H1 (cell line): Measurements from ENCODE around the gene UFD1. TPM values are rescaled to one million over a fixed set of nuclear protein-coding genes. Genes with fewer than 3 reads are reported as not detected.

ENCODE experiments used
- CTCF ChIA-PET: fragments of 300-600 bp; sonication (Branson Sonifier 250); formaldehyde crosslinking; loops from one replicate; lab custom pipeline; 2021; ENCODE audit not compliant: partially characterized antibody; lab: Charles Lee
- POLR2A ChIA-PET: fragments of 300-600 bp; sonication (Branson Sonifier 250); formaldehyde crosslinking; loops from one replicate; lab custom pipeline; 2021; ENCODE audit warnings: inconsistent platforms; ENCODE audit not compliant: partially characterized antibody; lab: Charles Lee
- DNase-seq, 2 experiments: peaks; one replicate each; pipeline versions ENCODE4 v3.0.0 to v3.0.0-alpha.2; 2010 to 2022; ENCODE audit warnings: low spot score in 2 of 2, low read depth in 1 of 2, mixed read lengths in 1 of 2
- FAIRE-seq: peaks from 2 replicates; lab custom pipeline; 2011; peaks lifted over from hg19 to GRCh38; lab: Jason Lieb, UNC
- H2AFZ ChIP-seq: 2 replicates; pipeline ENCODE4 v1.8.1; 2012; ENCODE audit warnings: low read length, inconsistent platforms
- H2AK5ac ChIP-seq: 2 replicates; pipeline ENCODE4 v1.6.1; 2013; ENCODE audit warnings: low read depth, low read length
- H2BK120ac ChIP-seq: replicated peaks from 2 replicates; pipeline ENCODE3; 2013; ENCODE audit warnings: low read depth, low read length, inconsistent platforms
- H2BK12ac ChIP-seq: 2 replicates; pipeline ENCODE4 v1.6.1; 2013; ENCODE audit warnings: low read depth, low read length
- H2BK15ac ChIP-seq: 2 replicates; pipeline ENCODE4 v1.6.1; 2013; ENCODE audit warnings: low read length
- H2BK20ac ChIP-seq: 2 replicates; pipeline ENCODE4 v1.6.1; 2013; ENCODE audit warnings: low read length
- H2BK5ac ChIP-seq: 2 replicates; pipeline ENCODE4 v1.6.1; 2013; ENCODE audit warnings: low read depth, low read length
- H3K14ac ChIP-seq: 2 replicates; pipeline ENCODE4 v1.6.1; 2013; ENCODE audit warnings: inconsistent platforms; ENCODE audit not compliant: insufficient read length
- H3K18ac ChIP-seq: 2 replicates; pipeline ENCODE4 v1.6.1; 2013; ENCODE audit warnings: low read length; ENCODE audit errors: extremely low read depth
- H3K23ac ChIP-seq: 2 replicates; pipeline ENCODE4 v1.6.1; 2013; ENCODE audit warnings: inconsistent platforms; ENCODE audit not compliant: insufficient read length
- H3K23me2 ChIP-seq: 2 replicates; pipeline ENCODE4 v1.6.1; 2013; ENCODE audit warnings: low read depth, low read length
- H3K27ac ChIP-seq: 2 replicates; pipeline ENCODE4 v1.6.1; 2011; ENCODE audit warnings: low read depth, low read length, inconsistent platforms
- H3K27me3 ChIP-seq, 4 experiments: replicated peaks in 1 of 4; 1 replicate in 1 of 4; 2 replicates in 3 of 4; pipeline versions ENCODE4 v1.6.1 to v1.8.1; 2011 to 2013; ENCODE audit warnings: low read length in 3 of 4, mild to moderate bottlenecking in 3 of 4, inconsistent platforms in 2 of 4, mixed read lengths in 2 of 4, moderate library complexity in 1 of 4; ENCODE audit not compliant: control insufficient read depth in 3 of 4, insufficient read depth in 3 of 4; ENCODE audit errors: extremely low read depth in 1 of 4
- H3K36me3 ChIP-seq, 4 experiments: 2 replicates each; pipeline versions ENCODE4 v1.6.1 to v1.8.1; 2011 to 2013; ENCODE audit warnings: mild to moderate bottlenecking in 4 of 4, low read length in 3 of 4, moderate library complexity in 2 of 4, control low read depth in 1 of 4, inconsistent platforms in 1 of 4; ENCODE audit not compliant: insufficient read depth in 4 of 4, control insufficient read depth in 2 of 4
- H3K4ac ChIP-seq: replicated peaks from 2 replicates; pipeline ENCODE3; 2013; ENCODE audit warnings: low read length, low read depth, mixed read lengths, inconsistent platforms; ENCODE audit not compliant: insufficient read length
- H3K4me1 ChIP-seq, 4 experiments: replicated peaks in 1 of 4; 1 replicate in 1 of 4; 2 replicates in 3 of 4; pipeline versions ENCODE4 v1.6.1 to v1.8.1; 2011 to 2013; ENCODE audit warnings: low read length in 3 of 4, inconsistent platforms in 2 of 4, mixed read lengths in 1 of 4; ENCODE audit not compliant: insufficient read depth in 4 of 4, control insufficient read depth in 3 of 4
- H3K4me2 ChIP-seq, 2 experiments: 2 replicates each; pipeline versions ENCODE4 v1.6.1 to v1.8.1; 2011 to 2013; ENCODE audit warnings: low read depth in 2 of 2, low read length in 2 of 2, control low read depth in 1 of 2, inconsistent platforms in 1 of 2, mild to moderate bottlenecking in 1 of 2; ENCODE audit not compliant: insufficient read depth in 1 of 2
- H3K4me3 ChIP-seq, 4 experiments: fragments of 200-600, 300-600 bp in 1 of 4; sonication (generic), shearing (Covaris generic), sonication (Bioruptor Twin) in 1 of 4; 2 replicates each; pipeline versions ENCODE4 v1.5.1 to v1.8.1; 2011 to 2016; ENCODE audit warnings: low read length in 4 of 4, low read depth in 3 of 4, control low read depth in 2 of 4, inconsistent platforms in 2 of 4, mild to moderate bottlenecking in 2 of 4, mixed read lengths in 1 of 4, moderate library complexity in 1 of 4; ENCODE audit not compliant: insufficient read depth in 2 of 4; ENCODE audit errors: extremely low read depth in 1 of 4
- H3K56ac ChIP-seq: replicated peaks from 2 replicates; pipeline ENCODE3; 2013; ENCODE audit warnings: low read depth, mild to moderate bottlenecking, mixed read lengths, low read length, inconsistent platforms; ENCODE audit not compliant: insufficient read length
- H3K79me1 ChIP-seq: 2 replicates; pipeline ENCODE4 v1.6.1; 2013; ENCODE audit warnings: low read depth, low read length, control low read depth
- H3K79me2 ChIP-seq, 2 experiments: 2 replicates each; pipeline versions ENCODE4 v1.6.1 to v1.8.1; 2012 to 2013; ENCODE audit warnings: low read length in 2 of 2, mild to moderate bottlenecking in 2 of 2, inconsistent platforms in 1 of 2; ENCODE audit not compliant: insufficient read depth in 2 of 2, control insufficient read depth in 1 of 2
- H3K9ac ChIP-seq, 4 experiments: replicated peaks in 1 of 4; 1 replicate in 1 of 4; 2 replicates in 3 of 4; pipeline versions ENCODE4 v1.6.1 to v1.8.1; 2011 to 2013; ENCODE audit warnings: low read depth in 3 of 4, low read length in 3 of 4, control low read depth in 2 of 4, mild to moderate bottlenecking in 2 of 4, moderate library complexity in 2 of 4, inconsistent platforms in 1 of 4; ENCODE audit errors: extremely low read depth in 1 of 4
- H3K9me3 ChIP-seq, 2 experiments: 2 replicates each; pipeline versions ENCODE4 v1.6.1 to v1.8.1; 2012 to 2013; ENCODE audit warnings: mild to moderate bottlenecking in 2 of 2, moderate library complexity in 2 of 2, control low read depth in 1 of 2, inconsistent platforms in 1 of 2, low read depth in 1 of 2, low read length in 1 of 2, mixed read lengths in 1 of 2; ENCODE audit not compliant: insufficient read depth in 2 of 2
- H4K20me1 ChIP-seq, 2 experiments: replicated peaks in 1 of 2; 2 replicates each; pipeline versions ENCODE3 to v1.8.1; 2011 to 2013; ENCODE audit warnings: inconsistent platforms in 2 of 2, low read length in 2 of 2, mild to moderate bottlenecking in 1 of 2; ENCODE audit not compliant: insufficient read depth in 2 of 2, control insufficient read depth in 1 of 2
- H4K5ac ChIP-seq: 2 replicates; pipeline ENCODE4 v1.6.1; 2013; ENCODE audit warnings: low read length, low read depth, mixed read lengths, inconsistent platforms; ENCODE audit not compliant: insufficient read length
- H4K8ac ChIP-seq: 2 replicates; pipeline ENCODE4 v1.8.0; 2013; ENCODE audit warnings: mild to moderate bottlenecking, moderate library complexity, low read length, inconsistent platforms; ENCODE audit not compliant: insufficient read depth; ENCODE audit errors: extremely low read depth
- H4K91ac ChIP-seq: replicated peaks from 2 replicates; pipeline ENCODE3; 2013; ENCODE audit warnings: low read length, mixed read lengths, inconsistent platforms; ENCODE audit not compliant: insufficient read length
- BCL11A ChIP-seq, 2 experiments: IDR thresholded peaks; one replicate each; pipeline ENCODE4 v1.6.1; 2011; ENCODE audit warnings: low read depth in 2 of 2, low read length in 2 of 2, mild to moderate bottlenecking in 2 of 2
- EGR1 ChIP-seq: IDR thresholded peaks from 2 replicates; pipeline ENCODE4 v1.6.1; 2011; ENCODE audit warnings: low read depth, low read length, borderline replicate concordance
- KDM1A ChIP-seq: fragments of 200-600, 300-600 bp; sonication (generic); IDR thresholded peaks from 2 replicates; pipeline ENCODE4 v1.7.1; 2016; ENCODE audit warnings: mild to moderate bottlenecking, low read length, borderline replicate concordance
- TBP ChIP-seq: IDR thresholded peaks from 2 replicates; pipeline ENCODE4 v1.6.1; 2011; ENCODE audit warnings: low read depth, low read length, improper control_type of control experiment
- YY1 ChIP-seq: IDR thresholded peaks from 2 replicates; pipeline ENCODE4 v1.6.1; 2011; ENCODE audit warnings: low read depth, mild to moderate bottlenecking, low read length
- ZNF274 ChIP-seq: IDR thresholded peaks from 2 replicates; pipeline ENCODE4 v1.7.0; 2012; ENCODE audit warnings: low read length, borderline replicate concordance; ENCODE audit errors: extremely low read depth
- WGBS, 2 experiments: shearing (Covaris generic) in 1 of 2; methylation state at CpG; one replicate each; pipeline versions ENCODE4 v1.1.6 to v1.1.7; 2013 to 2015; ENCODE audit warnings: low lambda C conversion rate in 2 of 2, mixed read lengths in 2 of 2, inconsistent platforms in 1 of 2, low coverage in 1 of 2, missing lambda C conversion rate in 1 of 2; ENCODE audit not compliant: insufficient replicate concordance in 2 of 2, insufficient coverage in 1 of 2, insufficient read length in 1 of 2; ENCODE audit errors: extremely low coverage in 1 of 2, missing lambda C conversion rate in 1 of 2; 5-methylcytosine and 5-hydroxymethylcytosine counted together
- polyA plus RNA-seq, 7 experiments: library from polyadenylated mRNA; depleted of rRNA in 3 of 7; stranded (reverse) in 5 of 7; unstranded in 2 of 7; fragments of >200 nt in 5 of 7; fragments of 200-250 nt in 2 of 7; gene quantifications; 1 replicate in 5 of 7; 2 replicates in 1 of 7; 4 replicates in 1 of 7; pipeline versions ENCODE4 v1.2.1 to v1.2.3, GENCODE V29; 2011 to 2013; ENCODE audit warnings: missing spikeins in 2 of 7, mixed read lengths in 2 of 7
- total RNA-seq: library from RNA; stranded (reverse); fragmentation: NEBNext Ultra II Directional; extraction: Animal tissue kit (Norgen Biotek cat#: 25700); gene quantifications from 2 replicates; pipeline ENCODE4 v1.2.1, GENCODE V29; 2021

UFD1 gene
- total and polyA plus RNA-seq, 2 of the 8 experiments (the other 6 are each of a cell fraction or from before 2014, with no cell fraction given), result 74.6 to 116 TPM

GRCh38 chr22:19517919-19518611 is 39.1 kb upstream of the UFD1 start:
- Histone ChIP-seq H3K9me3 (no peaks in the 10 kb centered on the region), H2BK15ac (no peak overlapping the region), H3K23ac (no peak overlapping the region), H2BK120ac (no peak overlapping the region), H3K79me1 (no peaks in the 10 kb centered on the region), H3K14ac (no peak overlapping the region), H3K9ac (no peak overlapping the region), H3K56ac (no peak overlapping the region), H3K23me2 (peaks cover 4% of the 10 kb centered on the region; the same call in 1 of the 2 replicates), H2BK12ac (no peak overlapping the region), H3K4me1 (peaks cover 0 to 13% (median 8%) of the 10 kb centered on the region in 4 experiments; a peak in 6 of 7 replicates), H3K4ac (no peak overlapping the region), H3K27ac (no peak overlapping the region), H3K36me3 (peaks cover 2 to 24% (median 7%) of the 10 kb centered on the region in 4 experiments; a peak in 7 of 8 replicates), H3K27me3 (peaks cover 0 to 14% (median 10%) of the 10 kb centered on the region in 4 experiments; a peak in 6 of 7 replicates), H2AK5ac (no peak overlapping the region), H2AFZ (no peak overlapping the region), H4K5ac (no peak overlapping the region), H2BK5ac (no peak overlapping the region), H4K8ac (no peak overlapping the region), H2BK20ac (no peak overlapping the region), H3K18ac (no peak overlapping the region), H4K91ac (no peak overlapping the region), H3K79me2 (no peaks in the 10 kb centered on the region), H3K4me2 (no peak overlapping the region), H3K4me3 (no peak overlapping the region), H4K20me1 (peaks cover 0 to 14% of the 10 kb centered on the region in 2 experiments)
- FAIRE-seq, result no peak
- ChIA-PET CTCF (interaction anchor here (0.6 kb wide), 1 partner anchor 23 kb away, joined by 3 read pairs; no protein-coding TSS in a partner anchor), POLR2A (interaction anchor here (1.9 kb wide), 1 partner anchor 12 kb away, joined by 10 read pairs; no protein-coding TSS in a partner anchor)
- 87% methylated on average over 12 of the region's 12 CpGs; no CpG with 5 or more reads in 1 of the 2 experiments for WGBS, 2 experiments
- no peak for DNase-seq
- TF ChIP-seq KDM1A (no peak), TBP (no peak), BCL11A (IDR thresholded peaks at IDR 0.05; ENCODE audit: low read depth in 2 of 2, low read length in 2 of 2) (no peak), EGR1 (no peak), ZNF274 (no peak), YY1 (no peak)
